Measurements from ENCODE around the gene RPS6KA5.

DNA sequence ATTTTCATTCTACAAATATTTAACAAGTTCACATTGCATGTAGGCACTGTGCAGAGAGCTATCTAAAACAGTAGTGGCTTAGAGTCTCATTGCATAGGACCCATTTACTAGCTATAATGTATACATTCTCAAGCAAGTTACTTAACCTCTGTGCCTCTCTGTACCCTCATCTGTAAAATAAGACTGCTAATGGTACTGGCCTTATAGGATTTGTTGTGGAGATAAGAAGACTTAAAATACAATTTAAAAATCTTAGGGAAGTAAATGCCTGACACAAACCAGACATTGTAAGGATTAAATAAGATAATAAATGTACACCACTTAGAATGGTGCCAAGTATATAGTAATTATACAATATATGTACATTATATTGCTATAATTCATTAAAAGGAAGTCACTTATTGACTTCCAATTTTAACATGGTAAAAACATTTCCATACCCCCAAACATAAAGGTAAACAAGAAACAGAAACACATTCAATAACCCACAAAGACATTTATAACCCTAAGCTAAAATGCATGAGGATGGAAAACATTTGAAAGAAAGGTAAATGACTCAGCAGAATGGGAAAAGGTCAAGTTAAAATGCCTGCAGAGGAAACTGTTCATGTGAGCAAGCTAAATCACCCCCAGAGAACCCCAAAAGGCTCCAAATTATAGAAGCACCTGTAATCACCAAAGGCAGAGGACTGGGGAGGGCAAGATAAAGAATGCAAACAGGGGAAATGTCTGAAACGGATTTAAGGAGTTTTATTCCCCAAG is 30.8 kb downstream of the RPS6KA5 start:
- TF ChIP-seq, protein P1, sequence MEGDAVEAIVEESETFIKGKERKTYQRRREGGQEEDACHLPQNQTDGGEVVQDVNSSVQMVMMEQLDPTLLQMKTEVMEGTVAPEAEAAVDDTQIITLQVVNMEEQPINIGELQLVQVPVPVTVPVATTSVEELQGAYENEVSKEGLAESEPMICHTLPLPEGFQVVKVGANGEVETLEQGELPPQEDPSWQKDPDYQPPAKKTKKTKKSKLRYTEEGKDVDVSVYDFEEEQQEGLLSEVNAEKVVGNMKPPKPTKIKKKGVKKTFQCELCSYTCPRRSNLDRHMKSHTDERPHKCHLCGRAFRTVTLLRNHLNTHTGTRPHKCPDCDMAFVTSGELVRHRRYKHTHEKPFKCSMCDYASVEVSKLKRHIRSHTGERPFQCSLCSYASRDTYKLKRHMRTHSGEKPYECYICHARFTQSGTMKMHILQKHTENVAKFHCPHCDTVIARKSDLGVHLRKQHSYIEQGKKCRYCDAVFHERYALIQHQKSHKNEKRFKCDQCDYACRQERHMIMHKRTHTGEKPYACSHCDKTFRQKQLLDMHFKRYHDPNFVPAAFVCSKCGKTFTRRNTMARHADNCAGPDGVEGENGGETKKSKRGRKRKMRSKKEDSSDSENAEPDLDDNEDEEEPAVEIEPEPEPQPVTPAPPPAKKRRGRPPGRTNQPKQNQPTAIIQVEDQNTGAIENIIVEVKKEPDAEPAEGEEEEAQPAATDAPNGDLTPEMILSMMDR (IDR thresholded peaks at IDR 0.05) = no peak
- TF ChIP-seq POLR2A (IDR thresholded peaks at IDR 0.05) = no peak
